Activated CD8-positive, alpha-beta memory T cell treated with anti-CD3 and anti-CD28 coated beads, Interleukin-2, amount 10 ng/mL, durations not matched to agents 7 days and 5 days (primary cell): ENCODE data around the gene CDK5RAP1. TPM values are rescaled to one million over a fixed set of nuclear protein-coding genes. Genes with fewer than 3 reads are reported as not detected.

Source experiments
- ATAC-seq: fragments of 150-1000 bp; cut with Tn5 transposase; one replicate; pipeline ENCODE4 v1.10.0; 2021; ENCODE audit warnings: moderate library complexity
- CTCF ChIA-PET: fragments of 350-600 bp; sonication (Branson Sonifier 250); formaldehyde crosslinking; loops from one replicate; lab custom pipeline; 2021; ENCODE audit warnings: antibody characterized with exemption; lab: Charles Lee
- DNase-seq: peaks from one replicate; pipeline ENCODE4 v3.0.0-alpha.2; 2020
- H3K27ac Mint-ChIP-seq: one replicate; pipeline ENCODE4 v1.8.0; 2021; ENCODE audit warnings: mild to moderate bottlenecking, mixed read lengths
- H3K27me3 Mint-ChIP-seq: one replicate; pipeline ENCODE4 v1.8.0; 2021; ENCODE audit warnings: mixed read lengths
- H3K36me3 Mint-ChIP-seq: one replicate; pipeline ENCODE4 v1.8.0; 2021; ENCODE audit warnings: mild to moderate bottlenecking, mixed read lengths
- H3K4me1 Mint-ChIP-seq: one replicate; pipeline ENCODE4 v1.8.0; 2021; ENCODE audit warnings: mixed read lengths
- H3K4me3 Mint-ChIP-seq: one replicate; pipeline ENCODE4 v1.8.0; 2021; ENCODE audit warnings: mild to moderate bottlenecking, moderate library complexity, mixed read lengths
- H3K9me3 Mint-ChIP-seq: one replicate; pipeline ENCODE4 v1.8.0; 2022; ENCODE audit warnings: low read depth, mixed read lengths
- total RNA-seq, 2 experiments: library from RNA; stranded (reverse); gene quantifications; one replicate each; pipeline ENCODE4 v1.2.3, GENCODE V29; 2021

Gene CDK5RAP1
- total RNA-seq, 2 experiments from 2014 or later, result 42.0 to 43.3 TPM

DNA sequence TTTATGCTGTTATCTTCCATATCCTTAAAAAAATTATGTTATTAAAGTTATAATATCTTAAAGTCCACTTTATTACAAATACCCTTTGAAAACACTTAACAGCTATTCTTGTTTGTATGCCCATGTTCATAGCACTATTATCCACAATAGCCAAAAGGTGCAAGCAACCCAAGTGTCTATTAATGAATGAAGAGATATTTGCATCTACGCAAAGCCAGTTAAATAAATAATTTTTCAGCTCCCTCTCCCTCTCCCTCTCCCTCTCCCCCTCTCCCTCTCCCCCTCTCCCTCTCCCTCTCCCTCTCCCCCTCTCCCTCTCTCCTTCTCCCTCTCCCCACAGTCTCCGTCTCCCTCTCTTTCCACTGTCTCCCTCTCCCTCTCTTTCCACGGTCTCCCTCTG, 13.1 kb downstream of the CDK5RAP1 start:
- H3K27ac Mint-ChIP-seq, result no peak overlapping the region
- no peaks in the 10 kb centered on the region for H3K27me3 Mint-ChIP-seq
- H3K36me3 Mint-ChIP-seq, result peaks cover 25% of the 10 kb centered on the region
- DNase-seq (no peak), ATAC-seq (no peak)
- H3K4me3 Mint-ChIP-seq, result no peak overlapping the region
- no peaks in the 10 kb centered on the region for H3K4me1 Mint-ChIP-seq
- CTCF ChIA-PET, result no interaction called here
- no peaks in the 10 kb centered on the region for H3K9me3 Mint-ChIP-seq

DNA sequence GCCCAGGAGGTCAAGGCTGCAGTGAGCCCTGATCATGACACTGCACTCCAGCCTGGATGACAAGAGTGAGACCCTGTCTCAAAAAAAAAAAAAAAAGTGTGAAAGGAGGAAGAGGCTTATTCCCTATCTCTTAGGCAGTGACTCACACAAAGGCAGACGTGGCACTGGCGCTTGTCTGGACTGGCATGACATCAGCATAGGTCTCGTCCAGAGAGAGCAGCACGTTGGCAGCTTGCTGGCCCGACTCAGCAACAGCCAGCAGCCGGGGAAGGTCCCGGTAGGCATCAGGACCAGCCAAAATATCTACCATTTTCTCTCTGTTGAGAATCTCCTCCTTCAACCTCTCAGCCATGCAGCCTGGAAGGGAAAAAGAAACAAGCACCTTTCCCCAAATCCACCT, 14.1 kb downstream of the CDK5RAP1 start:
- Mint-ChIP-seq H3K4me1 (no peaks in the 10 kb centered on the region), H3K9me3 (no peaks in the 10 kb centered on the region), H3K27me3 (no peaks in the 10 kb centered on the region), H3K4me3 (no peak overlapping the region), H3K27ac (no peak overlapping the region), H3K36me3 (peaks cover 26% of the 10 kb centered on the region)
- ATAC-seq (no peak), DNase-seq (no peak)
- CTCF ChIA-PET, result interaction anchor here (0.8 to 0.9 kb wide), 2 partner anchors 9 to 15 kb away, joined by 3 to 4 read pairs; no protein-coding TSS in a partner anchor

DNA sequence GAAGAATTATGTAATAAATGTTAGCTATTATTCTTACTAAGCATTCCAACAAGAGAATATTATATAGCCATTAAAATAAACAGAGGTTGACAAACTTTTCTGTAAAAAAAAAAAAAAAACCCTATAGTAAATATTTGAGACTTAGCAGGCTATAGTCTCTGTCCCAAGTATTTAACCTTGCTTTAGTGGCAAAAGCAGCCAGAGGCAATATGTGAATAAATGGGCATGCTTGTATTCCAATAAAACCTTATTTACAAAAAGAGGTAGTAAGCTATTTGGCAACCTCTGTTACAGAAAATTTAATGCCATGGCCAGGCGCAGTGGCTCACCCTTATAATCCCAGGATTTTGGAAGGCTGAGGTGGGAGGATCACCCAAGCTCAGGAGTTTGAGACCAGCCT, 14.6 kb downstream of the CDK5RAP1 start:
- H3K4me1 Mint-ChIP-seq, result no peaks in the 10 kb centered on the region
- H3K27ac Mint-ChIP-seq, result no peak overlapping the region
- DNase-seq (no peak), ATAC-seq (no peak)
- no peaks in the 10 kb centered on the region for H3K9me3 Mint-ChIP-seq
- H3K36me3 Mint-ChIP-seq, result peaks cover 25% of the 10 kb centered on the region
- no peaks in the 10 kb centered on the region for H3K27me3 Mint-ChIP-seq
- H3K4me3 Mint-ChIP-seq, result no peak overlapping the region
- CTCF ChIA-PET, result interaction anchor here (0.8 to 0.9 kb wide), 2 partner anchors 10 to 14 kb away, joined by 3 to 4 read pairs; no protein-coding TSS in a partner anchor

DNA sequence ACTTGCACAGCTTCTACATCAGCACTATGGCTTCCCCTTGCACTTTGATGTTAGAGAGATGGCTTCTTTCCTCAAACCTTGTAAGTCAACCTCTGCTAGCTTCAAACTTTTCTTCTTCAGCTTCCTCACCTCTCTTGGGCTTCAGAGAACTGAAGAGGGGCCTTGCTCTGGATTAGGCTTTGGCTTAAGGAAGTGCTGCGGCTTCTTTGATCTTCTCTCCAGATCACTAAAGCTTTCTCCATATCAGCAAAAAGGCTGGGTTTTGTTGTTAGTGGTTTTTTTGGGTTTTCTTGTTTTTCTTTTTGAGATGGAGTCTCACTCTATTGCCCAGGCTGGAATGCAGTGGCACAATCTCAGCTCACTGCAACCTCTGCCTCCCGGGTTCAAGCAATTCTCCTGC, 24.0 kb downstream of the CDK5RAP1 start:
- H3K27ac Mint-ChIP-seq, result no peak overlapping the region
- H3K9me3 Mint-ChIP-seq, result no peaks in the 10 kb centered on the region
- no peaks in the 10 kb centered on the region for H3K27me3 Mint-ChIP-seq
- no peak overlapping the region for H3K4me3 Mint-ChIP-seq
- ATAC-seq, result no peak
- DNase-seq, result no peak
- CTCF ChIA-PET, result interaction anchor here (1.7 kb wide), 1 partner anchor 85 kb away, joined by 6 read pairs; no protein-coding TSS in a partner anchor
- peaks cover 15% of the 10 kb centered on the region for H3K4me1 Mint-ChIP-seq
- peaks cover 29% of the 10 kb centered on the region for H3K36me3 Mint-ChIP-seq

DNA sequence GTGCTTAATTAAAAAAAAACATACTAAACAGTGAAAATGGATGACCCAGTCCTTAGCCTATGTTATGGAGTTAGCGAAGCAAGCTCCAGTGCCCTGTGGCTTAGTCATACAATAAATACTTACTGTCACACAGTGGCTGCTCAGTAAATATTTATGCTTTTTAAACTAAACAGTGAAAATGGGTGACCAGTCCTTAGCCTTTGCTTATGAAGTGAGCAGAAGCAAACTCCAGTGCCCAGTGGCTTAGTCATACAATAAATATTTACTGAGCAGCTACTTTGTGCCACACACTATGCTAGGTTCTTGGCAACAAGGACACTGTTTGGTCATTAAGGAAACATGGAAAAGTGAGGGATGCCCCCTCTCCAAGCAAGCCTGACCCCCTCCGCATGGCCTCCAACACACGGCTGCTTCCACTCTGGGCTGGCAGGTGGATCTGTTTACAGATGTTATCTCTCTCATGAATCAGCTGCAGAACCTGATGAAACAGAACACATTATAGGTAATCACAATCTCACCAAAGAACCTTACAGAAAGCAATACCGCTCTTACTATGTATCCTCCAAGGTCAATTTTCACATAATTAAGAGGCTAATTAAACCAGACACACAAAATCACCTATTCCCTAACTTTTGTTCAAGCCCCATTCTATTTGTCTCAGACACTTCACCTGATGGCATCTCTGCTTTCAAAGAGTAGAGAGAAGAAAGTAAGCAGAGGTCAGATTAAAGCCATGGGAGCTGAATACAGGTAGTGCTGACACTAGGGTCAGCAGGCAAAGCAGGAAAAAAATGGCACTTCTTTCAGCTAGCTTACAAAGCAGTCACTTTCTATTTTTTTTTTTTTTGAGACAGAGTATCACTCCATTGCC, 27.3 kb downstream of the CDK5RAP1 start:
- no peaks in the 10 kb centered on the region for H3K27me3 Mint-ChIP-seq
- no peaks in the 10 kb centered on the region for H3K9me3 Mint-ChIP-seq
- CTCF ChIA-PET, result interaction anchor here (1.3 kb wide), 1 partner anchor 11 kb away, joined by 3 read pairs; no protein-coding TSS in a partner anchor
- DNase-seq, result no peak
- peaks cover 43% of the 10 kb centered on the region for H3K4me1 Mint-ChIP-seq
- no peak overlapping the region for H3K4me3 Mint-ChIP-seq
- ATAC-seq, result no peak
- H3K27ac Mint-ChIP-seq, result no peak overlapping the region
- H3K36me3 Mint-ChIP-seq, result peaks cover 24% of the 10 kb centered on the region

DNA sequence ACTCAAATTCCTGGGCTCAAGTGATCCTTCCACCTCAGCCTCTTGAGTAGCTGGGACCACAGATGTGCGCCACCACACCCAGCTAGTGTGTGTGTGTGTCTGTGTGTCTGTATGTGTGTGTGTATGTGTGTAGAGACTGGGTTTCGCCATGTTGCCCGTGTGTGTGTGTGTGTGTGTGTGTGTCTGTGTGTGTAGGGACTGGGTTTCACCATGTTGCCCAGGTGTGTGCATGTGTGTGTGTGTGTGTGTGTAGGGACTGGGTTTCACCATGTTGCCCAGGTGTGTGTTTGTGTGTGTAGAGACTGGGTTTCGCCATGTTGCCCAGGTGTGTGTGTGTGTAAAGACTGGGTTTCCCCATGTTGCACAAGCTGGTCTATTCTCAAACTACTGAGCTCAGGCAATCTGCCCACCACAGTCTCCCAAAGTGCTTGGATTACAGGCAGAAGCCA, 28.3 kb downstream of the CDK5RAP1 start:
- H3K27ac Mint-ChIP-seq, result peak overlapping the region; percentile 55
- no peaks in the 10 kb centered on the region for H3K27me3 Mint-ChIP-seq
- H3K36me3 Mint-ChIP-seq, result peaks cover 19% of the 10 kb centered on the region
- H3K9me3 Mint-ChIP-seq, result no peaks in the 10 kb centered on the region
- peaks cover 43% of the 10 kb centered on the region for H3K4me1 Mint-ChIP-seq
- DNase-seq (no peak), ATAC-seq (no peak)
- H3K4me3 Mint-ChIP-seq, result no peak overlapping the region
- CTCF ChIA-PET, result interaction anchor here (0.7 to 1.3 kb wide), 2 partner anchors 12 to 14 kb away, joined by 3 read pairs; no protein-coding TSS in a partner anchor

DNA sequence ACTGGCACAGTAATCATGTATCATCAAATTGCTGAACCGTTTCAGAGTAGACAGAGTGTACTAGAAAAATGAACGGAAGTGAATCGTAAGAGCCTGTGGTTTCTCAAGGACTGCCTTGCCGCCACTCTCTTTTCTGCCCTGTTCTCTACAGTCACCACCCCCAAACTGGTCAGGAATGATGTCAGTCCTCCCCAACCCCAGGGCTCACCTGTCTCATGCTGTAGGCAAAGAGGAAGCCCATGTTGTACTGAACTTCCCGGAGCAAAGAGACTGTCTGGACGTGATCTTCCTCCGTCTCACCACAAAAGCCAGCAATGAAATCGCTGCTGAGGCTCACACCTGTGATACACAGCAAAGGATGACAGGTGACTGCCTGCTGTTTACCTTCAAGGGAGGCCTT, 31.0 kb downstream of the CDK5RAP1 start:
- Mint-ChIP-seq H3K4me1 (peaks cover 39% of the 10 kb centered on the region), H3K27me3 (no peaks in the 10 kb centered on the region), H3K36me3 (peaks cover 24% of the 10 kb centered on the region), H3K4me3 (no peak overlapping the region), H3K27ac (peak overlapping the region; percentile 92), H3K9me3 (no peaks in the 10 kb centered on the region)
- CTCF ChIA-PET, result no interaction called here
- DNase-seq, result peak; percentile 74
- peak; percentile 69 for ATAC-seq

DNA sequence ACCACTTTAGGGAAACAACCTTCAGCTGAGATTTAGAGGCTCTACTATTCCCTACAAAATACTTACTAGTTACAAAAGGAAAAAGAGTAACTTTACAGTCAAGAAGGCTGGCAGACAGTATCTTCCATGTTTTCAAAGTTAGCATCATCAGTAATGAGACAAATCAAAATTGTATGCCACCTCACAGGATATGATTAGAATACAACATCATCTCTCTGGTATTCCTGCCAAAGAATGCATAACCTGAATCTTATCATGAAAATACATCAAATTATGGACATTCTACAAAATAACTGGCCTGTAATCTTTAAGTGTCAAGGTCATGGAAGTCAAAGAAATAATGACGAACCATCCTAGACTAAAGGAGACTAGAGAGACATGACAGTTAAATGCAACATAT, 38.4 kb downstream of the CDK5RAP1 start:
- no peak overlapping the region for H3K27ac Mint-ChIP-seq
- H3K36me3 Mint-ChIP-seq, result peaks cover 24% of the 10 kb centered on the region
- H3K4me3 Mint-ChIP-seq, result no peak overlapping the region
- no peaks in the 10 kb centered on the region for H3K9me3 Mint-ChIP-seq
- no peaks in the 10 kb centered on the region for H3K4me1 Mint-ChIP-seq
- no peak for DNase-seq
- CTCF ChIA-PET, result no interaction called here
- H3K27me3 Mint-ChIP-seq, result no peaks in the 10 kb centered on the region
- no peak for ATAC-seq

DNA sequence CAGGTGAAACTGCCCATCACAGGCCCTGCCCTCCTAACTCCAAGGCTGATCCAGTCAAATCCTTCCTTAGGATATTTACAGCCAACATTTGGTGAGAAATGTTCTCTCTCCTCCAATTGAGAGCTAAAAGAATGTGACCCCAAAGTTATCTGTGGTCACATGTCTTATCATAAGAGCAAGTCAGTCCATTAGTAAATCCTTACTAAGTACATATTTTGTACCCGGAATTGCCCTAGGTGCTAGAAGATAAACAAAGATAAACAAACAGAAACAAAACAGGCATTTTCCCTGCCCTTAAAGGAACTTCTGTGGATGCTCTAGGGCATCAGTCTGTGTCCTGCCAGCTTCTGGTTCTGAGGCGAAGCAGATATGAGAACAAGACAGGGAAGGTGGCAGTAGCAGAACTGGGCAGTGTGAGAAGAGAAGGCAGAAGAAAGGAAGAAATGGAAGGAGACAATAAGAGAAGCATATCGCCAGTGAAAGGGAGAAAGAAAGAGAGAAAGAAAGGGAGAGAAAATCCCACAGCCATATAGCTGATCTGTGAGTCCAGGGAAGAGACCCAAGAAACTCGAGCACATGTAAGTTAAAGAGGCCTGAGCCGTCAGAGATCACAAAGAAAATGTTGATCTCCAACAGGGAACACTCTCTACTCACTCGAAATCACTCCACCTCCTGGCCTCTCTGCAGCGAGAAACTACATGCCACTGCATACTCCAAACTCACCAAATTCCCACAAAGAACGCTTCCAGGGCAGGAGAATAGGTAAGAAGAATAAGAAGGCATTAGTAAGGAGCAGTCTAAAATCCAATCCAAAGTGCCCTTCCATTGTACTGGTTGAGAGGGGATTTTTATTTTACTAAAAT, 41.7 kb downstream of the CDK5RAP1 start:
- no peaks in the 10 kb centered on the region for H3K27me3 Mint-ChIP-seq
- DNase-seq (no peak), ATAC-seq (no peak)
- H3K4me3 Mint-ChIP-seq, result no peak overlapping the region
- H3K36me3 Mint-ChIP-seq, result peaks cover 17% of the 10 kb centered on the region
- no peaks in the 10 kb centered on the region for H3K4me1 Mint-ChIP-seq
- no peak overlapping the region for H3K27ac Mint-ChIP-seq
- CTCF ChIA-PET, result no interaction called here
- H3K9me3 Mint-ChIP-seq, result no peaks in the 10 kb centered on the region

DNA sequence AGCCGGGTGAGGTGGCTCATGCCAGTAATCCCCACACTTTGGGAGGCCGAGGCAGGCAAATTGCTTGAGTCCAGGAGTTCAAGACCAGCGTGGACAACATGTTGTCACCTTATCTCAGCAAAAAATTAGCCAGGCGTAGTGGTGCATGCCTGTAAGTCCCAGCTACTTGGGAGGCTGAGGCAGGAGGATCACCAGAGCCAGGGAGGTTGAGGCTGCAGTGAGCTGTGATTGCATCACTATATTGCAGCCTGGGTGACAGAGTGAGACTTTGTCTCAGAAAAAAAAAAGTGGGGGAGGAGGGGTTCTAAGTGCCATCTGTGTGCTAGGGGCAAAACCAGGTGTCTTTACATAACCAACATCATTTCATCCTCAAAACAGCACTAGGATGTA, 48.3 kb downstream of the CDK5RAP1 start:
- Mint-ChIP-seq H3K27ac (no peak overlapping the region), H3K4me3 (no peak overlapping the region), H3K36me3 (peaks cover 2% of the 10 kb centered on the region), H3K4me1 (no peaks in the 10 kb centered on the region), H3K9me3 (no peaks in the 10 kb centered on the region), H3K27me3 (no peaks in the 10 kb centered on the region)
- CTCF ChIA-PET, result no interaction called here
- ATAC-seq, result no peak
- no peak for DNase-seq

DNA sequence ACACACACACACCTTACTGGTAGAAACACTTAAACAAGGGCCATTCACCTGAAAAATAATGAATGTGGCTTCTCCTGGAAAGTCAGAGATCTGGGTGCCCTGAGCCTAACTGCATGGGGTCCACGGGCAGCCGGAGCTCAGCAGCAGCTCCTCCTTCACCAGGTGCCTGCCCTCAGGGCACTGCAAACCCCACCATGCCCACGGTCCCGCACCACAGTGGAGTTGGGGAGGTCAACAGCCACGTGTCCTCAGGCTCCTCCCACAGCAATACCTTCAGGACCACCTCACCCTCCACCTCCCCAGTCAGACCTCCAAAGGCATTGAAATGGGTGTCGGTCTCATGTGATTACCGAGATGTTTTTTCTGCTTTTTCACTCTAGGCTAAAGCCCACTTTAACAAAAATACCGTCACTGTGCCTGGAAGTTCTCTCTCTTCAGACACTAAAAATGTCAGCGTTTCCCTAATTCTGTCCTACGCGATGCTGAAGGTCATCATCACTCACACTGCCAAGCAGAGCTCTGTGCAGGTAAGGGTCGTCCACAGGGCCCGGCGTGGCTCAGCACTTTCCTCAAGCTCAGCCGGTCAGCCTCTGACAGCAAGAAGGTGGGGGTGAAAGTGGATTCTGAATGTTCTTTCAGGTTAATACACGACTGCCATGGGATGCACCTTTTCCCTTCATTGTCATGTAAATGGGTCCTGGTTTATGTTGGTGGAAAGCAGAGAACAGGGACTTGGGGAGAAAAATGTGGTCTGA, 48.9 kb downstream of the CDK5RAP1 start:
- Mint-ChIP-seq H3K27me3 (no peaks in the 10 kb centered on the region), H3K4me1 (no peaks in the 10 kb centered on the region), H3K9me3 (no peaks in the 10 kb centered on the region), H3K4me3 (no peak overlapping the region), H3K36me3 (peaks cover 2% of the 10 kb centered on the region), H3K27ac (no peak overlapping the region)
- ATAC-seq, result no peak
- CTCF ChIA-PET, result no interaction called here
- DNase-seq, result no peak

DNA sequence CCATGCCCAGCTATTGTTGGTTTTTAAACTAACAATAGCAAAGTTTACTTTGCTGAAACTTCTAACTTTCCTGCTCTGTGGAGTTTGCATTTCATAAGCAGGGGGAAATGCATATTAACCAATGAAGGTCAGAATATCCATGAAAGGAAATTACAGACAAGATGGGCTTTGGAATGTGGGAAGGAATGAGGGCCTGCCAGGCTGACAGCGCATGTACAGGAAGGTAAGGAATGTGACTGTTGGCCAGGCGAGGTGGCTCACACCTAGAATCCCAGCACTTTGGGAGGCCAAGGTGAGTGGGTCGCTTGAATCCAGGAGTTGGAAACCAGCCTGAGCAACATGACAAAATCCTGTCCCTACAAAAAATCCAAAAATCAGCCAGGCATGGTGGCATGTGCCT, 49.6 kb downstream of the CDK5RAP1 start:
- no peaks in the 10 kb centered on the region for H3K9me3 Mint-ChIP-seq
- H3K27ac Mint-ChIP-seq, result no peak overlapping the region
- ATAC-seq, result no peak
- no peak for DNase-seq
- CTCF ChIA-PET, result no interaction called here
- no peaks in the 10 kb centered on the region for H3K4me1 Mint-ChIP-seq
- peaks cover 2% of the 10 kb centered on the region for H3K36me3 Mint-ChIP-seq
- no peaks in the 10 kb centered on the region for H3K27me3 Mint-ChIP-seq
- no peak overlapping the region for H3K4me3 Mint-ChIP-seq

DNA sequence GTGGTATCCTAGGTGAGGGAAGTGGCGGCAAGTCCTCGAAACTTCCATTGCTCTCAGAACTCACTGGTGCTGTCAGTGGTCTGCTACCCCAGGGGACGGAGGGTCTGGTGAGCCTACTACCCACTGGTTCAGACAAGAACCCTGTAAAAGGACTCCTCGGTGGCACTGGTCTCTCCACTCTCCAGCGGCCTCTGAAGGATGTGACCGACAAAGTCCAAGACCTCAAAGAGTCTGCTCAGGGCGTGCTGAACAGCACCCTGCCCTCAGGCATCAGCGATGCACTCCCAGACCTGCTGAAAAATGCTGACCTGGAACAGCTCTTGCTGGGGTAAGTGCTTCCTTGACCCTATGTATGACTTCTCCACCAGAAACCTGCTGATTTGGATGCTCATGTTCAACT, 51.8 kb downstream of the CDK5RAP1 start:
- DNase-seq, result no peak
- no peak for ATAC-seq
- no peaks in the 10 kb centered on the region for H3K4me1 Mint-ChIP-seq
- no peaks in the 10 kb centered on the region for H3K27me3 Mint-ChIP-seq
- H3K9me3 Mint-ChIP-seq, result no peaks in the 10 kb centered on the region
- H3K36me3 Mint-ChIP-seq, result peaks cover 2% of the 10 kb centered on the region
- H3K4me3 Mint-ChIP-seq, result no peak overlapping the region
- CTCF ChIA-PET, result interaction anchor here (0.7 kb wide), 1 partner anchor 129 kb away, joined by 3 read pairs; no protein-coding TSS in a partner anchor
- H3K27ac Mint-ChIP-seq, result no peak overlapping the region
